GM18505 (cell line): ENCODE results near the gene PTGER3.
"Not testable (repeated sequence)": the region's sequence is repeated elsewhere in the genome, so short reads cannot be mapped to it uniquely, and the experiment has no call there.

Experiments
- ATAC-seq: cut with Tn5 transposase; IDR thresholded peaks from one replicate; pipeline ENCODE4 v1.9.1; 2021; ENCODE audit not compliant: unreplicated experiment
- POLR2A ChIP-seq: IDR thresholded peaks from 4 replicates; pipeline ENCODE4 v1.6.1; 2011; ENCODE audit warnings: borderline replicate concordance; ENCODE audit not compliant: insufficient read depth, insufficient read length; ENCODE audit errors: extremely low read depth

Gene PTGER3

GRCh38 chr1:70977575-70977974 is 70.0 kb downstream of the PTGER3 start:
- TF ChIP-seq POLR2A, result no peak
- no peak for ATAC-seq

- no peak for ATAC-seq
- TF ChIP-seq POLR2A, result no peak
Observed at GRCh38 chr1:70977041-70977440, 70.6 kb downstream of the PTGER3 start.

- no peak for TF ChIP-seq POLR2A
Observed at GRCh38 chr1:70973754-70974153, 73.9 kb downstream of the PTGER3 start.

GRCh38 chr1:70970407-70970806 is 77.2 kb downstream of the PTGER3 start:
- ATAC-seq, result no peak
- TF ChIP-seq POLR2A, result no peak

More at GRCh38 chr1:70973754-70974153, 73.9 kb downstream of the PTGER3 start:
- no peak for ATAC-seq

- ATAC-seq, result no peak
- no peak for TF ChIP-seq POLR2A
Observed at GRCh38 chr1:70966018-70966638, 81.5 kb downstream of the PTGER3 start.

GRCh38 chr1:70963374-70963773 is 84.2 kb downstream of the PTGER3 start:
- ATAC-seq, result no peak

GRCh38 chr1:70961374-70961975 is 86.1 kb downstream of the PTGER3 start:
- TF ChIP-seq POLR2A, result no peak
- no peak for ATAC-seq

More at GRCh38 chr1:70963374-70963773, 84.2 kb downstream of the PTGER3 start:
- TF ChIP-seq POLR2A, result no peak

GRCh38 chr1:70948396-70949017 is 99.1 kb downstream of the PTGER3 start:
- no peak for ATAC-seq
- no peak for TF ChIP-seq POLR2A

GRCh38 chr1:70947835-70948234 is 99.8 kb downstream of the PTGER3 start:
- TF ChIP-seq POLR2A, result no peak
- ATAC-seq, result no peak

GRCh38 chr1:70945676-70946075 is 101.9 kb downstream of the PTGER3 start:
- no peak for TF ChIP-seq POLR2A
- no peak for ATAC-seq

GRCh38 chr1:70945251-70945650 is 102.4 kb downstream of the PTGER3 start:
- ATAC-seq, result no peak
- TF ChIP-seq POLR2A, result no peak

GRCh38 chr1:70941563-70941962 is 106.1 kb downstream of the PTGER3 start:
- no peak for ATAC-seq
- TF ChIP-seq POLR2A, result no peak

- ATAC-seq, result not testable (repeated sequence)
Observed at GRCh38 chr1:70940398-70940797, 107.2 kb downstream of the PTGER3 start.
